OCI-M2 (cell line): Measurements from ENCODE around the gene GIN1.
"Not testable (repeated sequence)": the region's sequence is repeated elsewhere in the genome, so short reads cannot be mapped to it uniquely, and the experiment has no call there.

Experiments used
- DNase-seq: peaks from one replicate; lab custom pipeline; 2025; ENCODE audit not compliant: unreplicated experiment; lab: John Stamatoyannopoulos, UW

GIN1 gene

DNA sequence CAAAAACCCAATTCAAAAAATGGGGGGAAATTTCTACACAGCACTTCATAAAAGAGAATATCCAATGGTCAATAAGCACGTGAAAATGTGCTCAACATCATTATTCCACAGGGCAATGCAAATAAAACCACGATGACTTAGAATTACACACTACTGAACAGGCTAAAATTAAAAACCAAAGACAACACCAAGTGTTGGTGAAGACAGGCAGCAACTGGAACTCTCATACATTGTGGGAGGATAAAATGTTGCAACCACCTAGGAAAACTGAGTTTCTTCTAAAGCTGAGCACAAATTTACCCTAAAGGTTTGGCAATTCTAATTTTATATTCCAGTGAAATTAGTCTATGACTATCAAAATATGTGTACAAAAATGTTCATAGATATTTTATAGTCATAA is 9.5 kb downstream of the GIN1 start:
- DNase-seq: no peak

GRCh38 chr5:103109277-103109676 is 10.7 kb downstream of the GIN1 start:
- DNase-seq: no peak

GRCh38 chr5:103108086-103108485 is 11.9 kb downstream of the GIN1 start:
- no peak for DNase-seq

DNA sequence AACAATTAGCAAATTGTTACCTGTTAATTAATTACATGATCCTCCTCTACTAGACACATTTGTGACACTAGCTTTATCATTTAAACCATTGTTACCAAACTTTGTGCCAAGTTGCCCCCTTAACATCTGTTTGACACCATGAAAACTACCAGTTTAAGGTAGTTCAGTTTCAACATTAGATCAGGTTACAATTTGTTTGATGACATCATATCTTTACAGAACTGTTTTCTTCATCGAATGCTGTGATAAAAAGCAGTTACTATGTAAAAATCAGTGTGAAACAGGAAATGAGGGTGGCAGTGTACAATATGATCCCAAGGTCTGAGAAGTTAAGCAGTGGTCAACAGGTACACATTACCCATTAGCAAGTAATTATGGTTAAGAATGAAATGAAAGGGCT is 17.7 kb downstream of the GIN1 start:
- no peak for DNase-seq

DNA sequence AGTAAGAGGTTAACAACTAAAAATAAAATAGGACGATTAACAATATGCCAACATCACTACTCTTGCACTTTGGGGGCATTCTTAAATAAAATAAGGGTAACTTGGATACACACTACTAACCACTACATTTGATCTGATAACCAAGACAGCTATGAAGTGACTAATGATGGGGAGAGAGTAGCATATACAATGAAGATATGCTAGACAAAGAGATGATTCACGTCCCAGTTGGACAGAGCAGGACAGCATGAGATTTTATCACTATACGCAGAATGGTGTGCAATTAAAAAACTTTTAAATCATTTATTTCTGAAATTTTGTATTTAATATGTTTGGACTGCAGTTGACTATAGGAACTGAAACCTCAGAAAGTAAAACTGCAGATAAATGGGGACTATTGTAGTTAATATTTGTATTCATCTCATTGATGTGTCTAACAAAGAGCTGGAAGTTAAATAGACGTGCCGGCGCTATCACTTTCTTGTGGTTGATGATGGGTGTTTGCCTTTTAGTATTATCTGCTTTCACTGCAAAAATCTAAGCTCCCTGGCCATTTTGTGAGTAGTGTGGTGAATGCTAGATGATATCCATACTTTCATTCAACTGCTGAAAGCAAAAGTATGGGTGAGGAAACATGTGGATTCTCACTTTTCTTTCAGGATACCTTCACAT is 18.7 kb downstream of the GIN1 start:
- no peak for DNase-seq

- DNase-seq: no peak
Measured at GRCh38 chr5:103098993-103099392, 20.9 kb downstream of the GIN1 start.

- DNase-seq: no peak
Measured at GRCh38 chr5:103094737-103095136, 25.2 kb downstream of the GIN1 start.

DNA sequence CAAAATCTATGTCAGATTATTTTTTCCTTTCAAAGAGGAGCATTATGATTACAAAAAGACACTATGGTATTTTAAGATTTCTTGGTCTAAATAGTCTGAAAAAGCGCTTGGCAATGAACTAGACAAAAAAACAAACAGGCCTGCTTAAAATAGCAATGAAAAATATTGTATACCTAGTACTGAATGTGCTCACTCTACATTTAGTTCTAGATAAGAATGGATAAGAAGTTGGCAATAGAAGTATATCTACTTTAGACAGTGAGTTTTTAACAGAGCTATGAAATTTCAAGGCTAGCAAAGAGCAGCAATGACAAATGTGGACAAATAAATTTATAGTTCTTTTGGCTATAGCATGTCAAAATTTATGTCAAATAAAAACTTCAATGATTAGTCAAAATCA is 26.2 kb downstream of the GIN1 start:
- DNase-seq: no peak

DNA sequence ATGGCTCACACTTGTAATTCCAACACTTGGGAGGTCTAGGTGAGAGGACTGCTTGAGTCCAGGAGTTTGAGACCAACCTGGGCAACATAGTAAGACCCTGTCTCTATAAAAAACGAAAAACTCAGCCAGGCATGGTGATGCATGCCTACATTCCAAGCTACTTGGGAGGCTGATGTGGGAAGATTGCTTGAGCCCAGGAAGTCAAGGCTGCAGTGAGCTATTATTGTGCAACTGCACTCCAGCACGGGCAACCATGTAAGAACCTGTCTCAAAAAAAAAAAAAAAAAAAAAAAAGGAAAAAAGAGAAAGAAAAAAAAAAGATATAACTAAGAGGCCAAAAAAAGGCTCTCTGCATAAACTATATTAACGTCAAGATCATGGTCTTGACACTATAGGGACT is 27.3 kb downstream of the GIN1 start:
- DNase-seq: no peak

GRCh38 chr5:103090791-103091190 is 29.1 kb downstream of the GIN1 start:
- no peak for DNase-seq

GRCh38 chr5:103089272-103089671 is 30.7 kb downstream of the GIN1 start:
- DNase-seq: no peak

- DNase-seq: no peak
Measured at GRCh38 chr5:103086547-103086946, 33.4 kb downstream of the GIN1 start.

- no peak for DNase-seq
Measured at GRCh38 chr5:103079796-103080195, 40.1 kb downstream of the GIN1 start.

- DNase-seq: no peak
Measured at GRCh38 chr5:103075442-103075841, 44.5 kb downstream of the GIN1 start.

GRCh38 chr5:103073500-103073899 is 46.4 kb downstream of the GIN1 start:
- not testable (repeated sequence) for DNase-seq

DNA sequence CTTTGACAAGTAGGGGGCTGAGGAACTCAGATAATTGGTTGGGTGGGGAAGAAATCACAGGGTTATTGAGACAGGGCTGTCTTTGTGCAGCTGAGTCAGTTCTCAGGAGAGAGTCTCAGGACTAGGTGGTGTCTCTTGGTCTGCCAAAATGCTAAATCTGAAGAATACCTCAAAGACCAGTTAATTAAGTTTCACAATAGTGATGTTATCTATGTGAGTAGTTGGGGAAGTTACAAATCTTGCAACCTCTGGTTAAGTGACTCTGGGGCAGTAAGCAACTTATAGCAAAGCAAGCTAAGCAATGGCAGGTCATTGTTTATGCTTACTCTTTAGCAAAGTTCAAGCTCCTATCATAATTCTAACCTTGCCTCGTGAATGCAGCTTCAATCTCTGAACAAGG is 53.6 kb downstream of the GIN1 start:
- DNase-seq: no peak

- DNase-seq: no peak
Measured at GRCh38 chr5:103060424-103060954, 59.4 kb downstream of the GIN1 start.

GRCh38 chr5:103059525-103059924 is 60.4 kb downstream of the GIN1 start:
- no peak for DNase-seq

GRCh38 chr5:103057208-103058130 is 62.5 kb downstream of the GIN1 start:
- DNase-seq: no peak

DNA sequence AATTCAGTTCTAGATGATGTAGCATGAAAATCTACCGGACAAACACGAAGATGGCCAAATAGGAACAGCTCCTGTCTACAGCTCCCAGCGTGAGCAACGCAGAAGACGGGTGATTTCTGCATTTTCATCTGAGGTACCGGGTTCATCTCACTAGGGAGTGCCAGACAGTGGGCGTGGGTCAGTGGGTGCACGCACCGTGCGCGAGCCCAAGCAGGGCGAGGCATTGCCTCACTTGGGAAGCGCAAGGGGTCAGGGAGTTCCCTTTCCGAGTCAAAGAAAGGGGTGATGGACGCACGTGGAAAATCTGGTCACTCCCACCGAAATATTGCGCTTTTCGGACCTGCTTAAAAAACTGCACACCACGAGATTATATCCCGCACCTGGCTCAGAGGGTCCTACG is 73.2 kb downstream of the GIN1 start:
- not testable (repeated sequence) for DNase-seq

GRCh38 chr5:103041071-103041676 is 78.8 kb downstream of the GIN1 start:
- no peak for DNase-seq
